Activated B cell treated with CpG ODN at 0.5 μM for 24 hours (primary cell): ENCODE results near the gene AGER. TPM values are rescaled to one million over a fixed set of nuclear protein-coding genes. Genes with fewer than 3 reads are reported as not detected.

ENCODE experiments used
- ATAC-seq: fragments of 200-7000 bp; cut with Tn5 transposase; one replicate; pipeline ENCODE4 v1.10.0; 2021; ENCODE audit warnings: low read depth, mild to moderate bottlenecking, moderate library complexity
- CTCF ChIA-PET: fragments of 350-600 bp; sonication (Branson Sonifier 250); formaldehyde crosslinking; loops from one replicate; lab custom pipeline; 2021; ENCODE audit warnings: antibody characterized with exemption; lab: Charles Lee
- POLR2A ChIA-PET: fragments of 350-600 bp; sonication (Branson Sonifier 250); formaldehyde crosslinking; loops from one replicate; lab custom pipeline; 2021; ENCODE audit warnings: antibody characterized with exemption; lab: Charles Lee
- DNase-seq: peaks from one replicate; pipeline ENCODE4 v3.0.0; 2022
- H3K27ac Mint-ChIP-seq: one replicate; pipeline ENCODE4 v1.8.0; 2020; ENCODE audit warnings: mixed read lengths
- H3K27me3 Mint-ChIP-seq: one replicate; pipeline ENCODE4 v1.8.0; 2021; ENCODE audit warnings: mixed read lengths
- H3K36me3 Mint-ChIP-seq: one replicate; pipeline ENCODE4 v1.8.0; 2021; ENCODE audit warnings: low read depth, mixed read lengths
- H3K4me1 Mint-ChIP-seq: one replicate; pipeline ENCODE4 v1.8.0; 2021; ENCODE audit warnings: mixed read lengths
- H3K4me3 Mint-ChIP-seq: one replicate; pipeline ENCODE4 v1.8.0; 2020; ENCODE audit warnings: mild to moderate bottlenecking, mixed read lengths
- H3K9me3 Mint-ChIP-seq: one replicate; pipeline ENCODE4 v1.8.0; 2020; ENCODE audit warnings: mixed read lengths
- CTCF ChIP-seq: fragments of 200-600 bp; IDR thresholded peaks from one replicate; pipeline ENCODE4 v1.8.0; 2022; ENCODE audit warnings: antibody characterized with exemption, mild to moderate bottlenecking
- intact Hi-C: fragments of 100-400 bp; cut with micrococcal nuclease; formaldehyde crosslinking; loops from one replicate; pipeline ENCODE4 v1.15.1; 2024
- total RNA-seq: library from RNA; stranded (reverse); gene quantifications from 2 replicates; pipeline ENCODE4 v1.2.3, GENCODE V29; 2022

The AGER gene
- total RNA-seq, 1 donor from 2014 or later, result 30.8 TPM

- H3K9me3 Mint-ChIP-seq, result no peaks in the 10 kb centered on the region
- CTCF ChIA-PET, result no interaction called here
Observed at GRCh38 chr6:32168807-32169591, 15.1 kb downstream of the AGER start.

GRCh38 chr6:32168350-32168749, 15.7 kb downstream of the AGER start:
- Mint-ChIP-seq H3K4me3 (no peak overlapping the region), H3K27me3 (no peaks in the 10 kb centered on the region), H3K36me3 (peaks cover 33% of the 10 kb centered on the region), H3K4me1 (peaks cover 4% of the 10 kb centered on the region), H3K9me3 (no peaks in the 10 kb centered on the region), H3K27ac (no peak overlapping the region)
- DNase-seq (no peak), ATAC-seq (peak; percentile 40)
- ChIA-PET CTCF (no interaction called here), POLR2A (no interaction called here)
- no peak for TF ChIP-seq CTCF
- intact Hi-C loops, result no loop called here

More at GRCh38 chr6:32168807-32169591, 15.1 kb downstream of the AGER start:
- H3K27ac Mint-ChIP-seq, result no peak overlapping the region
- intact Hi-C loops, result no loop called here
- ATAC-seq (no peak), DNase-seq (no peak)
- no peak for TF ChIP-seq CTCF
- peaks cover 4% of the 10 kb centered on the region for H3K4me1 Mint-ChIP-seq
- POLR2A ChIA-PET, result no interaction called here
- no peaks in the 10 kb centered on the region for H3K27me3 Mint-ChIP-seq
- no peak overlapping the region for H3K4me3 Mint-ChIP-seq
- peaks cover 33% of the 10 kb centered on the region for H3K36me3 Mint-ChIP-seq

- Mint-ChIP-seq H3K36me3 (peaks cover 33% of the 10 kb centered on the region), H3K4me1 (peaks cover 4% of the 10 kb centered on the region), H3K4me3 (no peak overlapping the region), H3K27ac (no peak overlapping the region), H3K9me3 (no peaks in the 10 kb centered on the region), H3K27me3 (no peaks in the 10 kb centered on the region)
- ATAC-seq, result no peak
- ChIA-PET POLR2A (no interaction called here), CTCF (no interaction called here)
- DNase-seq, result no peak
- no peak for TF ChIP-seq CTCF
- intact Hi-C loops, result no loop called here
Observed at GRCh38 chr6:32167761-32168262, 16.2 kb downstream of the AGER start.

- ChIA-PET CTCF (no interaction called here), POLR2A (no interaction called here)
- peaks cover 4% of the 10 kb centered on the region for H3K4me1 Mint-ChIP-seq
- no peak overlapping the region for H3K4me3 Mint-ChIP-seq
- H3K36me3 Mint-ChIP-seq, result peaks cover 33% of the 10 kb centered on the region
- H3K27me3 Mint-ChIP-seq, result no peaks in the 10 kb centered on the region
- intact Hi-C loops, result no loop called here
- H3K27ac Mint-ChIP-seq, result no peak overlapping the region
- no peaks in the 10 kb centered on the region for H3K9me3 Mint-ChIP-seq
- no peak for DNase-seq
- no peak for TF ChIP-seq CTCF
- ATAC-seq, result no peak
Observed at GRCh38 chr6:32167154-32167760, 16.8 kb downstream of the AGER start.

GRCh38 chr6:32166411-32167061, 17.5 kb downstream of the AGER start:
- DNase-seq, result no peak
- H3K27ac Mint-ChIP-seq, result no peak overlapping the region
- no peak overlapping the region for H3K4me3 Mint-ChIP-seq
- no peak for TF ChIP-seq CTCF
- H3K4me1 Mint-ChIP-seq, result peaks cover 4% of the 10 kb centered on the region
- no peaks in the 10 kb centered on the region for H3K9me3 Mint-ChIP-seq
- ATAC-seq, result no peak
- CTCF ChIA-PET, result no interaction called here
- H3K36me3 Mint-ChIP-seq, result peaks cover 33% of the 10 kb centered on the region
- H3K27me3 Mint-ChIP-seq, result no peaks in the 10 kb centered on the region
- POLR2A ChIA-PET, result no interaction called here
- intact Hi-C loops, result no loop called here
